Endothelial cell of umbilical vein (primary cell): ENCODE data around the gene KRTAP10-5.

Experiments
- EZH2 ChIP-seq: IDR thresholded peaks from 2 replicates; pipeline ENCODE4 v1.6.1; 2012; ENCODE audit warnings: borderline replicate concordance, low read depth, mild to moderate bottlenecking, moderate library complexity, low read length, inconsistent platforms; ENCODE audit not compliant: severe bottlenecking
- JUN ChIP-seq: IDR thresholded peaks from 2 replicates; pipeline ENCODE4 v1.6.1; 2011; ENCODE audit warnings: borderline replicate concordance, low read depth; ENCODE audit not compliant: insufficient read length, insufficient read depth
- POLR2A ChIP-seq: IDR thresholded peaks from 2 replicates; pipeline ENCODE4 v1.6.1; 2012; ENCODE audit warnings: low read depth, mild to moderate bottlenecking, control low read depth, low read length
- TF ChIP-seq, protein P1 (sequence below), 2 donors: IDR thresholded peaks; 1 replicate in 1 of 2; 2 replicates in 1 of 2; pipeline ENCODE4 v1.5.1; 2011; ENCODE audit warnings: low read length in 2 of 2, mild to moderate bottlenecking in 2 of 2, moderate library complexity in 2 of 2, control low read depth in 1 of 2, inconsistent platforms in 1 of 2, low read depth in 1 of 2; ENCODE audit not compliant: insufficient read depth in 1 of 2; ENCODE audit errors: extremely low read depth in 1 of 2
- TF ChIP-seq, protein P2 (sequence below): IDR thresholded peaks from 2 replicates; pipeline ENCODE4 v1.6.1; 2011; ENCODE audit not compliant: insufficient read depth, insufficient read length

DNA sequence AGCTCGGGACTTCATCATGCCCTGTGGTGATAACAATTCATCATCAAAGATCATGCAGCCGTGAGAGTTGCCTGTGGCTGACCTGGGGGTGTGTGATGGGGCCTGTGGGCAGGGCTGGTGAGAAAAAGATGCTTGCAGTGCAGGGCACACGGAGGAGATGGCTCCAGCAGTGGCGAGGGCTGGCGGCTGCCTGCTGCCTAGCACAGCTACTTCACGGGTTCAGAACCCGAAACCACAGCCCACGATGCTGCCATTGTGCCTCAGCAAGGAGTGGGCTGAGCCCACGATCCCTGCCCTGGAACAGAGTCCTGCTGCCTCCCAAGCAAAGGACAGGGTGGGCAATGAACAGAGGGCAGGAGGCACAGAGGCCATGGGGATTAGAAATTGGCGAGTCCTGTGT, 45.9 kb upstream of the KRTAP10-5 start:
- TF ChIP-seq, protein P1, sequence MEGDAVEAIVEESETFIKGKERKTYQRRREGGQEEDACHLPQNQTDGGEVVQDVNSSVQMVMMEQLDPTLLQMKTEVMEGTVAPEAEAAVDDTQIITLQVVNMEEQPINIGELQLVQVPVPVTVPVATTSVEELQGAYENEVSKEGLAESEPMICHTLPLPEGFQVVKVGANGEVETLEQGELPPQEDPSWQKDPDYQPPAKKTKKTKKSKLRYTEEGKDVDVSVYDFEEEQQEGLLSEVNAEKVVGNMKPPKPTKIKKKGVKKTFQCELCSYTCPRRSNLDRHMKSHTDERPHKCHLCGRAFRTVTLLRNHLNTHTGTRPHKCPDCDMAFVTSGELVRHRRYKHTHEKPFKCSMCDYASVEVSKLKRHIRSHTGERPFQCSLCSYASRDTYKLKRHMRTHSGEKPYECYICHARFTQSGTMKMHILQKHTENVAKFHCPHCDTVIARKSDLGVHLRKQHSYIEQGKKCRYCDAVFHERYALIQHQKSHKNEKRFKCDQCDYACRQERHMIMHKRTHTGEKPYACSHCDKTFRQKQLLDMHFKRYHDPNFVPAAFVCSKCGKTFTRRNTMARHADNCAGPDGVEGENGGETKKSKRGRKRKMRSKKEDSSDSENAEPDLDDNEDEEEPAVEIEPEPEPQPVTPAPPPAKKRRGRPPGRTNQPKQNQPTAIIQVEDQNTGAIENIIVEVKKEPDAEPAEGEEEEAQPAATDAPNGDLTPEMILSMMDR (IDR thresholded peaks at IDR 0.05; ENCODE audit: extremely low read depth in 1 of 2, insufficient read depth in 1 of 2, low read depth in 1 of 2, low read length in 2 of 2), result no peak
- TF ChIP-seq POLR2A, result no peak
- no peak for TF ChIP-seq JUN
- TF ChIP-seq EZH2, result no peak
- TF ChIP-seq, protein P2, sequence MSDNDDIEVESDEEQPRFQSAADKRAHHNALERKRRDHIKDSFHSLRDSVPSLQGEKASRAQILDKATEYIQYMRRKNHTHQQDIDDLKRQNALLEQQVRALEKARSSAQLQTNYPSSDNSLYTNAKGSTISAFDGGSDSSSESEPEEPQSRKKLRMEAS, result no peak
